A673 (cell line): Measurements from ENCODE around the gene POU4F1.

Source experiments
- CTCF ChIP-seq: fragments of 300-800, 200-600 bp; sonication (generic); conservative IDR thresholded peaks from 2 replicates; pipeline ENCODE4 v1.5.1; 2017; ENCODE audit warnings: low read depth, mild to moderate bottlenecking, antibody characterized with exemption, low read length, moderate library complexity, mixed read lengths
- EZH2 ChIP-seq: fragments of 200-600 bp; sonication (generic); IDR thresholded peaks from 2 replicates; pipeline ENCODE4 v1.6.1; 2017; ENCODE audit warnings: borderline replicate concordance, low read depth, mild to moderate bottlenecking, mixed read lengths, antibody characterized with exemption, low read length; ENCODE audit not compliant: poor library complexity, severe bottlenecking

GRCh38 chr13:78562237-78562889 lies 41.0 kb downstream of the POU4F1 start:
- TF ChIP-seq CTCF (no peak), EZH2 (no peak)
